HL-60 (cell line): ENCODE measurements around the gene MBNL1.
"Not testable (repeated sequence)": the region's sequence is repeated elsewhere in the genome, so short reads cannot be mapped to it uniquely, and the experiment has no call there.

Source experiments
- DNase-seq, 2 experiments: peaks; one replicate each; pipeline ENCODE4 v3.0.0-alpha.2; 2010 to 2020; ENCODE audit warnings: low read depth in 1 of 2, low spot score in 1 of 2
- H3K27ac ChIP-seq: fragments of 250-450 bp; sonication (Bioruptor Pico); replicated peaks from 2 replicates; pipeline ENCODE4 v1.5.1; 2020; ENCODE audit warnings: mild to moderate bottlenecking, moderate library complexity
- H3K27me3 ChIP-seq: fragments of 250-450 bp; sonication (Bioruptor Pico); 2 replicates; pipeline ENCODE4 v1.5.1; 2021; ENCODE audit warnings: mild to moderate bottlenecking, moderate library complexity; ENCODE audit not compliant: insufficient read depth, poor library complexity, severe bottlenecking
- H3K4me3 ChIP-seq: replicated peaks from 2 replicates; pipeline ENCODE4 v1.5.1; 2011; ENCODE audit warnings: mild to moderate bottlenecking, control low read depth, low read length; ENCODE audit not compliant: insufficient read depth
- CTCF ChIP-seq: IDR thresholded peaks from one replicate; pipeline ENCODE4 v1.5.1; 2011; ENCODE audit warnings: low read length, control low read depth, inconsistent platforms; ENCODE audit not compliant: insufficient read depth
- GABPA ChIP-seq: IDR thresholded peaks from 2 replicates; pipeline ENCODE4 v1.6.1; 2012; ENCODE audit warnings: low read depth
- POLR2AphosphoS5 ChIP-seq: IDR thresholded peaks from 2 replicates; pipeline ENCODE4 v1.6.1; 2012; ENCODE audit warnings: low read depth
- SPI1 ChIP-seq: IDR thresholded peaks from 2 replicates; pipeline ENCODE4 v1.6.1; 2012; ENCODE audit warnings: low read depth, mild to moderate bottlenecking, borderline replicate concordance
- TF ChIP-seq, protein P1 (sequence below): IDR thresholded peaks from 2 replicates; pipeline ENCODE4 v1.6.1; 2012; ENCODE audit warnings: low read depth; ENCODE audit not compliant: insufficient replicate concordance

The MBNL1 gene

GRCh38 chr3:152333928-152334327 lies 65.2 kb downstream of the MBNL1 start:
- TF ChIP-seq GABPA (no peak), SPI1 (no peak), POLR2AphosphoS5 (no peak), CTCF (no peak)
- TF ChIP-seq, protein P1, sequence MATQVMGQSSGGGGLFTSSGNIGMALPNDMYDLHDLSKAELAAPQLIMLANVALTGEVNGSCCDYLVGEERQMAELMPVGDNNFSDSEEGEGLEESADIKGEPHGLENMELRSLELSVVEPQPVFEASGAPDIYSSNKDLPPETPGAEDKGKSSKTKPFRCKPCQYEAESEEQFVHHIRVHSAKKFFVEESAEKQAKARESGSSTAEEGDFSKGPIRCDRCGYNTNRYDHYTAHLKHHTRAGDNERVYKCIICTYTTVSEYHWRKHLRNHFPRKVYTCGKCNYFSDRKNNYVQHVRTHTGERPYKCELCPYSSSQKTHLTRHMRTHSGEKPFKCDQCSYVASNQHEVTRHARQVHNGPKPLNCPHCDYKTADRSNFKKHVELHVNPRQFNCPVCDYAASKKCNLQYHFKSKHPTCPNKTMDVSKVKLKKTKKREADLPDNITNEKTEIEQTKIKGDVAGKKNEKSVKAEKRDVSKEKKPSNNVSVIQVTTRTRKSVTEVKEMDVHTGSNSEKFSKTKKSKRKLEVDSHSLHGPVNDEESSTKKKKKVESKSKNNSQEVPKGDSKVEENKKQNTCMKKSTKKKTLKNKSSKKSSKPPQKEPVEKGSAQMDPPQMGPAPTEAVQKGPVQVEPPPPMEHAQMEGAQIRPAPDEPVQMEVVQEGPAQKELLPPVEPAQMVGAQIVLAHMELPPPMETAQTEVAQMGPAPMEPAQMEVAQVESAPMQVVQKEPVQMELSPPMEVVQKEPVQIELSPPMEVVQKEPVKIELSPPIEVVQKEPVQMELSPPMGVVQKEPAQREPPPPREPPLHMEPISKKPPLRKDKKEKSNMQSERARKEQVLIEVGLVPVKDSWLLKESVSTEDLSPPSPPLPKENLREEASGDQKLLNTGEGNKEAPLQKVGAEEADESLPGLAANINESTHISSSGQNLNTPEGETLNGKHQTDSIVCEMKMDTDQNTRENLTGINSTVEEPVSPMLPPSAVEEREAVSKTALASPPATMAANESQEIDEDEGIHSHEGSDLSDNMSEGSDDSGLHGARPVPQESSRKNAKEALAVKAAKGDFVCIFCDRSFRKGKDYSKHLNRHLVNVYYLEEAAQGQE: no peak

DNA sequence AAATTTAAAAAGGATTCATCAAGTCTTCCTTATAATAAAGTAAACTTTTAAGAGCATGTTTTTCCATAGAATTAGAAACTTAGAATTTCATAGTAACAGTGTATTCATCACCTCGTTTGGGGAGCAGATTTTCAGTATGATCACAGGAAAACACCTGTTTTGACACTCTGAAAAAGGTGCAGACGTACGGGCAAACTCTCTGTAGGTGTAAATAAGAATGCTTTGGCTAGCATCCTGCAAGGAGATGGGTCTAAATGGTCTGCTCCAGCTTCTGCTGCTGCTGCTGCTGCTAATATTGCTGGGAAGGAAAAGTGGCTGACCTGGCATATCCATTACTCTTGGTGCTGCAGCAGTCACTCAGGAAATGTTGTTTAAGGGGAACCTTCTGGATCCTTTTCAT lies 66.0 kb downstream of the MBNL1 start:
- Histone ChIP-seq H3K4me3 (no peak overlapping the region), H3K27me3 (no peaks in the 10 kb centered on the region), H3K27ac (no peak overlapping the region)
- TF ChIP-seq CTCF: no peak
- TF ChIP-seq POLR2AphosphoS5: no peak
- TF ChIP-seq, protein P1: no peak
- TF ChIP-seq GABPA: no peak
- no peak for TF ChIP-seq SPI1
- DNase-seq: no peak

More at GRCh38 chr3:152333928-152334327, 65.2 kb downstream of the MBNL1 start:
- H3K27me3 ChIP-seq: no peaks in the 10 kb centered on the region
- H3K4me3 ChIP-seq: no peak overlapping the region
- no peak overlapping the region for H3K27ac ChIP-seq
- DNase-seq: no peak

GRCh38 chr3:152335273-152335672 lies 66.5 kb downstream of the MBNL1 start:
- Histone ChIP-seq H3K27me3 (no peaks in the 10 kb centered on the region), H3K27ac (no peak overlapping the region), H3K4me3 (no peak overlapping the region)
- no peak for DNase-seq
- TF ChIP-seq GABPA (no peak), POLR2AphosphoS5 (no peak), SPI1 (no peak), CTCF (no peak)
- TF ChIP-seq, protein P1: no peak

DNA sequence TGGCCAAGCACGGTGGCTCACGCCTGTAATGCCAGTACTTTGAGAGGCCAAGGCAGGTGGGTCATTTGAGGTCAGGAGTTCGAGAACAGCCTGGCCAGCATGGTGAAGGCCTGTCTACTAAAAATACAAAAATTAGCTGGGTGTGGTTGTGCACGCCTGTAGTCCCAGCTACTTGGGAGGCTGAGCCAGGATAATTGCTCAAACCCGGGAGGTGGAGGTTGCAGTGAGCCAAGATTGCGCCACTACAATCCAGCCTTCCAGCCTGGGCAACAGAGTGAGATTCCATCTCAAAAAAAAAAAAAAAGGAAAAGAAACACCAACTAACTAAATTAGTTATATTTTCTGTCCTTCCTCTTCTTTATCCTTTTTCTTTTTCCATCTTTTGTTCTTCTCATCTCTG lies 68.6 kb downstream of the MBNL1 start:
- H3K27me3 ChIP-seq, H3K27ac ChIP-seq, DNase-seq, H3K4me3 ChIP-seq: not testable (repeated sequence)
